HG02642 (cell line): ENCODE measurements around the gene CBFB.
A peak's percentile ranks its signal among the peaks of the same experiment; 100 is the strongest.

Source experiments
- ATAC-seq: cut with Tn5 transposase; IDR thresholded peaks from one replicate; pipeline ENCODE4 v1.9.1; 2021; ENCODE audit warnings: mild to moderate bottlenecking; ENCODE audit not compliant: unreplicated experiment, poor library complexity

CBFB gene

GRCh38 chr16:67088551-67088950 lies 59.6 kb downstream of the CBFB start:
- ATAC-seq = no peak

- no peak for ATAC-seq
These were observed 60.2 kb downstream of the CBFB start for GRCh38 chr16:67089101-67089500.

- ATAC-seq = no peak
These were observed 63.1 kb downstream of the CBFB start for GRCh38 chr16:67091906-67092566.

- ATAC-seq = no peak
These were observed 64.3 kb downstream of the CBFB start for GRCh38 chr16:67093098-67093726.

GRCh38 chr16:67098599-67098998 lies 69.7 kb downstream of the CBFB start:
- ATAC-seq = no peak

GRCh38 chr16:67100569-67101310 lies 71.8 kb downstream of the CBFB start:
- no peak for ATAC-seq

GRCh38 chr16:67101311-67102082 lies 72.5 kb downstream of the CBFB start:
- no peak for ATAC-seq

- no peak for ATAC-seq
These were observed 75.1 kb downstream of the CBFB start for GRCh38 chr16:67104061-67104460.

- ATAC-seq = no peak
These were observed 75.9 kb downstream of the CBFB start for GRCh38 chr16:67104845-67105244.

- no peak for ATAC-seq
These were observed 76.3 kb downstream of the CBFB start for GRCh38 chr16:67105246-67105645.

GRCh38 chr16:67105881-67106280 lies 76.9 kb downstream of the CBFB start:
- ATAC-seq = no peak

- no peak for ATAC-seq
These were observed 79.5 kb downstream of the CBFB start for GRCh38 chr16:67108489-67108888.

GRCh38 chr16:67108931-67109406 lies 80.0 kb downstream of the CBFB start:
- no peak for ATAC-seq

- peak; percentile 89 for ATAC-seq
These were observed 80.6 kb downstream of the CBFB start, which contains the start of gene PHAF1 for GRCh38 chr16:67109407-67110135. TSS of gene PHAF1 (plus strand) at chr16:67109941. CDS start at chr16:67110176, 235 bp downstream.

GRCh38 chr16:67111951-67112444 lies 83.0 kb downstream of the CBFB start:
- no peak for ATAC-seq

- no peak for ATAC-seq
These were observed 83.8 kb downstream of the CBFB start for GRCh38 chr16:67112591-67113399.

- ATAC-seq = no peak
These were observed 85.8 kb downstream of the CBFB start for GRCh38 chr16:67114793-67115192.

- no peak for ATAC-seq
These were observed 86.7 kb downstream of the CBFB start for GRCh38 chr16:67115639-67116038.
